ENCODE results near the gene SRSF12. TPM values are rescaled to one million over a fixed set of nuclear protein-coding genes. Genes with fewer than 3 reads are reported as not detected.
A peak's percentile ranks its signal among the peaks of the same experiment; 100 is the strongest.

SRSF12 gene
- total and polyA plus RNA-seq, 9 of the 15 experiments (the other 6 are each of a cell fraction or from before 2014, with no cell fraction given): not detected

DNA sequence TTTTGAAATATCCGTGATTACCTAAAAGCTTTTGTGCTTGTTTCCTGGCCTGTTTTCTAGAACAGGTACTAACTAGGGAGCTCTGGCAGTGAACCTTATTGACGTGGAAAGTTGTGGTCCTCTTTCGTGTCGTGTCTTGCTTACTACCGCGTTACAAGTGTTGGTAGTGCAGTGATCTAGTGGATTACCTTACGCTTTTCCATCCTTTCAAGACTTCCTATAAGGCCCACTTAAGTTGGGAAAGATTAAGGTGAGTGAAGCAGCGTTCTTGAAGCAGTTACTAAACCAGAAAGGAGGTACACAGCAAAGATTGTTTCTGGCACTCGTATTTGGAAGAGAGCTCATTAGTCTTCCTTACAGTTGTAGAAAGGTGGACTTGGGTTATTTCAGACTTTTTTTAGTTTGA, 35.4 kb downstream of the SRSF12 start:
- intact Hi-C loops (cut with micrococcal nuclease) (loop anchor here (5.0 kb wide), 1 partner anchor 80 kb away; no protein-coding TSS in a partner anchor), in situ Hi-C loops (cut with MboI) (no loop called here)
- peaks cover 15% of the 10 kb centered on the region; the same call in 2 of the 3 replicates for H3K36me3 ChIP-seq (ENCODE audit: control insufficient read depth, insufficient read depth, low read length)
- BruUV-seq (replicated peaks): no TSS peak
- DNase-seq (ENCODE audit: extremely low read depth in 1 of 4, low spot score in 3 of 4): no peak
- H4K20me1 ChIP-seq (replicated peaks; ENCODE audit: control insufficient read depth, insufficient read depth, low read length): no peaks in the 10 kb centered on the region
- peaks cover 21% of the 10 kb centered on the region for H3K79me2 ChIP-seq (ENCODE audit: control insufficient read depth, insufficient read depth, low read length)
- peak overlapping the region in 1 of 2 experiments; percentile 90; a peak in 3 of 4 replicates for H3K9ac ChIP-seq (ENCODE audit: insufficient read depth in 1 of 2, low read depth in 2 of 2, low read length in 2 of 2)
- H3K4me1 ChIP-seq (replicated peaks in 1 of 2; ENCODE audit: control insufficient read depth in 2 of 2, insufficient read depth in 2 of 2, low read length in 2 of 2): peaks cover 15 to 16% of the 10 kb centered on the region in 2 experiments; a peak in 4 of 5 replicates
- H3K27me3 ChIP-seq (ENCODE audit: control insufficient read depth in 2 of 2, insufficient read depth in 2 of 2, low read length in 2 of 2): no peaks in the 10 kb centered on the region
- H2AFZ ChIP-seq (ENCODE audit: low read depth, low read length): peak overlapping the region; percentile 88
- FAIRE-seq: peak; percentile 29
- peak overlapping the region; percentile 76 for H3K27ac ChIP-seq (ENCODE audit: extremely low read depth, low read depth, low read length)
- no peak for ATAC-seq
- CTCF ChIA-PET (ENCODE audit: low intra/inter-chr PET ratio): no interaction called here
- H3K4me2 ChIP-seq (ENCODE audit: insufficient read depth, low read length): peak overlapping the region; percentile 92
- TF ChIP-seq PKNOX1 (IDR thresholded peaks at IDR 0.05): no peak
- TF ChIP-seq BACH1 (tag; IDR thresholded peaks at IDR 0.05): no peak
- no peak for TF ChIP-seq ZNF408 (CRISPR knock-in tag; IDR thresholded peaks at IDR 0.05; ENCODE audit: low read depth)
- TF ChIP-seq KDM4B (IDR thresholded peaks at IDR 0.05; ENCODE audit: borderline replicate concordance in 2 of 2, low read depth in 1 of 2): no peak
- no peak for TF ChIP-seq NR2C2 (CRISPR knock-in tag; IDR thresholded peaks at IDR 0.05)
- 0 out of 2 replicates have a peak, but pooled peaks have one; percentile 21 for TF ChIP-seq NR2C2 (tag; IDR thresholded peaks at IDR 0.05)
- no peak for TF ChIP-seq STAG1 (CRISPR knock-in tag; IDR thresholded peaks at IDR 0.05; ENCODE audit: borderline replicate concordance)
- TF ChIP-seq ZNF551 (CRISPR knock-in tag; IDR thresholded peaks at IDR 0.05): peak; percentile 78; the same call in 1 of the 2 replicates
- peak; percentile 61 for TF ChIP-seq HMBOX1 (IDR thresholded peaks at IDR 0.05)
- TF ChIP-seq MAZ (CRISPR knock-in tag; conservative IDR thresholded peaks at IDR 0.05 in 1 of 2, IDR thresholded peaks at IDR 0.05 in 1 of 2): no peak
- POLR2A ChIA-PET: interaction anchor here (0.8 to 2.0 kb wide), 8 partner anchors 9 to 556 kb away, joined by 3 to 5 read pairs (median 4); partner anchors contain the start of gene LYRM2
- H3K9me1 ChIP-seq (ENCODE audit: control insufficient read depth, insufficient read depth, low read length): no peaks in the 10 kb centered on the region
- H3K4me3 ChIP-seq: peak overlapping the region; percentile 86
- H3K9me3 ChIP-seq (replicated peaks; ENCODE audit: control insufficient read depth, insufficient read depth, low read depth, low read length): no peaks in the 10 kb centered on the region
- WGBS (ENCODE audit: insufficient coverage, low coverage, missing lambda C conversion rate): 37% methylated on average over 9 of the region's 9 CpGs

All from K562 (cell line).